Activated T-cell treated with anti-CD3 and anti-CD28 coated beads, Interleukin-2, amount 50 U/mL, for 48 hours (primary cell): Measurements from ENCODE around the gene FGF6.
"Not testable (repeated sequence)": the region's sequence is repeated elsewhere in the genome, so short reads cannot be mapped to it uniquely, and the experiment has no call there.

Experiments
- DNase-seq, 2 experiments: peaks; one replicate each; pipeline ENCODE4 v3.0.0-alpha.2; 2020

Gene FGF6

GRCh38 chr12:4445156-4446101 is at the start of gene FGF6:
TSS of gene FGF6 (minus strand) at chr12:4445815. CDS start at chr12:4445570, 245 bp downstream.
- DNase-seq, result peak in 1 of 2 experiments; percentile 2

GRCh38 chr12:4490973-4491372 is 45.4 kb upstream of the FGF6 start:
- DNase-seq, result no peak

GRCh38 chr12:4489556-4489955 is 43.9 kb upstream of the FGF6 start:
- no peak for DNase-seq

GRCh38 chr12:4486980-4487379 is 41.4 kb upstream of the FGF6 start:
- no peak for DNase-seq

GRCh38 chr12:4486049-4486699 is 40.6 kb upstream of the FGF6 start:
- DNase-seq, result no peak

GRCh38 chr12:4483885-4484823 is 38.5 kb upstream of the FGF6 start:
- DNase-seq, result no peak

GRCh38 chr12:4482936-4483335 is 37.3 kb upstream of the FGF6 start:
- no peak for DNase-seq

- no peak for DNase-seq
Observed at GRCh38 chr12:4478933-4479332, 33.3 kb upstream of the FGF6 start.

- no peak for DNase-seq
Observed at GRCh38 chr12:4477129-4477528, 31.5 kb upstream of the FGF6 start.

GRCh38 chr12:4472046-4472445 is 26.4 kb upstream of the FGF6 start:
- DNase-seq, result no peak

GRCh38 chr12:4471256-4471655 is 25.6 kb upstream of the FGF6 start:
- DNase-seq, result no peak

- no peak for DNase-seq
Observed at GRCh38 chr12:4468994-4469393, 23.4 kb upstream of the FGF6 start.

GRCh38 chr12:4460761-4461160 is 15.1 kb upstream of the FGF6 start:
- no peak for DNase-seq

- DNase-seq, result not testable (repeated sequence)
Observed at GRCh38 chr12:4455849-4456248, 10.2 kb upstream of the FGF6 start.

GRCh38 chr12:4454315-4454860 is 8.8 kb upstream of the FGF6 start:
- no peak for DNase-seq

GRCh38 chr12:4451694-4452093 is 6.1 kb upstream of the FGF6 start:
- no peak for DNase-seq

- DNase-seq, result no peak
Observed at GRCh38 chr12:4450551-4451112, 5.0 kb upstream of the FGF6 start.

- DNase-seq, result peak in 1 of 2 experiments; percentile 10
Observed at GRCh38 chr12:4449851-4450221, 4.2 kb upstream of the FGF6 start.

- DNase-seq, result peak in 1 of 2 experiments; percentile 2
Observed at GRCh38 chr12:4448943-4449850, 3.6 kb upstream of the FGF6 start.

- no peak for DNase-seq
Observed at GRCh38 chr12:4448371-4448940, 2.8 kb upstream of the FGF6 start.

GRCh38 chr12:4447151-4447550 is 1.5 kb upstream of the FGF6 start:
- DNase-seq, result peak in 1 of 2 experiments; percentile 4
